Progenitor cell of endocrine pancreas (in vitro differentiated cells): ENCODE results near the gene RASGRP3. TPM values are rescaled to one million over a fixed set of nuclear protein-coding genes. Genes with fewer than 3 reads are reported as not detected.
A peak's percentile ranks its signal among the peaks of the same experiment; 100 is the strongest.

ENCODE experiments used
- DNase-seq: peaks from one replicate; pipeline ENCODE4 v3.0.0; 2021; ENCODE audit warnings: low spot score; ENCODE audit not compliant: unreplicated experiment
- H3K27ac Mint-ChIP-seq: 2 replicates; pipeline ENCODE4 v1.8.0; 2021; ENCODE audit warnings: mild to moderate bottlenecking, moderate library complexity, mixed read lengths
- H3K27me3 Mint-ChIP-seq: 2 replicates; pipeline ENCODE4 v1.8.0; 2021; ENCODE audit warnings: mixed read lengths
- H3K36me3 Mint-ChIP-seq: 2 replicates; pipeline ENCODE4 v1.8.0; 2022; ENCODE audit warnings: mixed read lengths; ENCODE audit not compliant: insufficient read depth
- H3K4me1 Mint-ChIP-seq: 2 replicates; pipeline ENCODE4 v1.8.0; 2021; ENCODE audit warnings: low read depth, mixed read lengths
- H3K4me3 Mint-ChIP-seq: 2 replicates; pipeline ENCODE4 v1.8.0; 2021; ENCODE audit warnings: low read depth, mild to moderate bottlenecking, moderate library complexity, mixed read lengths
- H3K9me3 Mint-ChIP-seq: 2 replicates; pipeline ENCODE4 v1.8.0; 2021; ENCODE audit warnings: low read depth, mixed read lengths
- total RNA-seq: library from RNA; stranded (reverse); gene quantifications from 2 replicates; pipeline ENCODE4 v1.2.1, GENCODE V29; 2021
- TF ChIP-seq, protein P1 (sequence below): fragments of 200-600 bp; sonication (generic); IDR thresholded peaks from one replicate; pipeline ENCODE4 v1.5.0; 2021; ENCODE audit warnings: antibody characterized with exemption, mild to moderate bottlenecking; ENCODE audit not compliant: unreplicated experiment

Gene RASGRP3
- total RNA-seq, 1 donor from 2014 or later, result not detected

DNA sequence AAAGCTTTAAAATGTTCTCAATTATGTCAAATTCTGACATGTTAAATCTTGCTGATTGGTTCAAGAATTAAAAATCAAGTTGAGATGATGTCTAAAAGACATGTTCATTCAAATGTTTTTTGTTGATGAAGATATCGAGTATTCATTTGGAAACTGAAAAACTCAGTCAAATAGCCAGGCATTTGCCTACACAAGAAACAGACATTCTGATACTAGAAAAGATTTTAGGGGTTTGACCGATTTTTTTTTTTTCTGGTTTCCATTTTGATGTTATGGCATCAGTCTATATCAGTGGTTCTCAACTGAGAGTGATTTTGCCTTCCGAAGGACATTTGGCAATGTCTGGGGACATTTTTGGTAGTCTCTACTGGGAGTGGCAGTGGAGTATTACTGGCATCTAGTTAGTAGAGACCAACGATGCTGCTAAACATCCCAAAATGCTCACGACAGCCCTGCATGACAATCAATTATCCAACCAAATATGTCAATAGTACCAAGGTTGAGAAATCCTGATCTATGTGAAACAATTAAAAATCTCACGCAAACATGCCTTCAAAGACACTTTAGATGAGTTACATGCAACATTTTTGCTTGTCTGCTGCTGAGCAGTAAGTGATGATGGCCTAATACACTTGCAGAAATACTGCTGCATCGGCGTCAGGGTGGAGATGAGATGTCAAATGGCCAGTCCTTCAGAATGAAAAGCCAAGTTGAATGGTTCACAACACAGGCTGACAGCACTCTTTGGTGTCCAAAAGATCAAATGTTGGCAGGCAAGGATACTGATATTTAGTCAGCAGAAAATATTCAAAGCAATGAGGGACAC lies 12.5 kb downstream of the RASGRP3 start:
- TF ChIP-seq, protein P1, sequence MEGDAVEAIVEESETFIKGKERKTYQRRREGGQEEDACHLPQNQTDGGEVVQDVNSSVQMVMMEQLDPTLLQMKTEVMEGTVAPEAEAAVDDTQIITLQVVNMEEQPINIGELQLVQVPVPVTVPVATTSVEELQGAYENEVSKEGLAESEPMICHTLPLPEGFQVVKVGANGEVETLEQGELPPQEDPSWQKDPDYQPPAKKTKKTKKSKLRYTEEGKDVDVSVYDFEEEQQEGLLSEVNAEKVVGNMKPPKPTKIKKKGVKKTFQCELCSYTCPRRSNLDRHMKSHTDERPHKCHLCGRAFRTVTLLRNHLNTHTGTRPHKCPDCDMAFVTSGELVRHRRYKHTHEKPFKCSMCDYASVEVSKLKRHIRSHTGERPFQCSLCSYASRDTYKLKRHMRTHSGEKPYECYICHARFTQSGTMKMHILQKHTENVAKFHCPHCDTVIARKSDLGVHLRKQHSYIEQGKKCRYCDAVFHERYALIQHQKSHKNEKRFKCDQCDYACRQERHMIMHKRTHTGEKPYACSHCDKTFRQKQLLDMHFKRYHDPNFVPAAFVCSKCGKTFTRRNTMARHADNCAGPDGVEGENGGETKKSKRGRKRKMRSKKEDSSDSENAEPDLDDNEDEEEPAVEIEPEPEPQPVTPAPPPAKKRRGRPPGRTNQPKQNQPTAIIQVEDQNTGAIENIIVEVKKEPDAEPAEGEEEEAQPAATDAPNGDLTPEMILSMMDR, result no peak
- Mint-ChIP-seq H3K4me1 (no peaks in the 10 kb centered on the region), H3K27me3 (peaks cover 56% of the 10 kb centered on the region), H3K9me3 (peaks cover 7% of the 10 kb centered on the region), H3K4me3 (no peak overlapping the region), H3K27ac (no peak overlapping the region), H3K36me3 (no peaks in the 10 kb centered on the region)
- no peak for DNase-seq

DNA sequence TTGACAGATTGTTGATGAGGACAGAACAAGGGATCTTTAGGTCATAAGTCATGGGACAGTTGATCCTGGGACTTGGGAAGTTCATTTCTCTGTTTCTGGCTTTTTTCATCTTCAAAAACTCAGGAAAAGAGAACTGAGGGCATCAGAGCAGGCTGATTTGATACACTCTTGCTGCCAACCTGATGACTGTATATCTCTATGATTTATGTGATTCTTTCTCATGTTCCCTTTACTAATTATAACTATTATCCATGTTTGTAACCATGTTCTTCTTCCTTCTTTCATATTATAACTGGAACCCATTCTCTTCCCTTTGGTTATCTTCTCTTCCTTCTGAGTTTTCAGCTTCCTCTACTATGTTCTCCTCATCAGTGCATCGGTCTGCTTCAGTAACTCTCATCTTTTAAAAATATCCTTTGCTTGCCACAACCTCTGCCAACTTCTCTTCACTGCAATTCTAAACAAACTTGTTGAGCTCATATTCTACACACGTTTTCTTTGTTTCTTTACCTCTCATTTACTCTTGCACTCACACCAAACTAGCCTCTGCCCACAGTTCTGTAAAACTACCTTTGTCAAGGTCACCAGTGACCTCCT lies 13.5 kb downstream of the RASGRP3 start:
- no peak for DNase-seq
- Mint-ChIP-seq H3K27me3 (peaks cover 52% of the 10 kb centered on the region), H3K4me3 (no peak overlapping the region), H3K9me3 (peaks cover 7% of the 10 kb centered on the region), H3K36me3 (no peaks in the 10 kb centered on the region), H3K4me1 (no peaks in the 10 kb centered on the region), H3K27ac (no peak overlapping the region)
- TF ChIP-seq, protein P1, result no peak

- DNase-seq, result peak; percentile 28
- TF ChIP-seq, protein P1, result no peak
- no peaks in the 10 kb centered on the region for H3K4me1 Mint-ChIP-seq
- peaks cover 51% of the 10 kb centered on the region for H3K27me3 Mint-ChIP-seq
- H3K27ac Mint-ChIP-seq, result no peak overlapping the region
- peaks cover 6% of the 10 kb centered on the region for H3K9me3 Mint-ChIP-seq
- no peak overlapping the region for H3K4me3 Mint-ChIP-seq
- no peaks in the 10 kb centered on the region for H3K36me3 Mint-ChIP-seq
These were observed 15.1 kb downstream of the RASGRP3 start for GRCh38 chr2:33491441-33492084.

DNA sequence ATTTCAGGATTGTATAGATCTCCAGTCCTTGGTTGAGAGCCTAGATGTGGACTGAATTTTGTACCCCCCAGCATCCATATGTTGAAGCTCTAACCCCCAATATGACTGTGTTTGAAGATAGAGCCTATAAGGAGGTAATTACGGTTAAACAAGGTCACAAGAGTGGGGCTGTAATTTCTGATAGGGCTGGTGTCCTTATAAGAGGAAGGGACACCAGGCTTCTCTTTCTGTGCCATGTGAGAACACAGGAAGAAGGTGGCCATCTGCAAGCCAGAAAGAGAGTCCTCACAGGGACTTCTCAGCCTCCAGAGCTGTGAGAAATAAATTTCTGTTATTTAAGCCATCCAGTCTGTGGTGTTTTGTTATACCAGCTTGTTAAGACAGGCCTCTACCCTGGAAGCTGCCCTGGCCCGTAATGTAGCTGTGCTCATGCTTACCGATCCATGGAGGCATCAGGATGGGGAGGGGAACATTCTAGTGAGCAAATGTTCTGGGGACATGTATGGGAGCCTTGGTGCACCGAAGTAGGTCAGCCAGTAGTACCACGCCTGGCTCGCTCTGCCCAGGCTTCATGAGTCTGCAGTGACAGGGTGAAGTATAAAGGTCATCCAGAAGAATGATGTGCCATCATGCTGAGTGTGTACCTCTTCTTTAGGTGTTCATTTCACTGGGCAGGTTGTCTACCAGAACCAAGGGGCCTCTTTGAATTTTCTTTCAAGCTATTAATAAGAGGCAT lies 16.1 kb downstream of the RASGRP3 start:
- no peak for DNase-seq
- Mint-ChIP-seq H3K27me3 (peaks cover 47% of the 10 kb centered on the region), H3K9me3 (no peaks in the 10 kb centered on the region), H3K36me3 (no peaks in the 10 kb centered on the region), H3K4me3 (no peak overlapping the region), H3K4me1 (no peaks in the 10 kb centered on the region), H3K27ac (no peak overlapping the region)
- TF ChIP-seq, protein P1, result no peak
